Immature natural killer cell (primary cell): ENCODE measurements around the gene SRRM2. TPM values are rescaled to one million over a fixed set of nuclear protein-coding genes. Genes with fewer than 3 reads are reported as not detected.

Experiments
- DNase-seq, 3 donors: peaks; one replicate each; pipeline ENCODE4 v3.0.0; 2022; ENCODE audit warnings: mixed read lengths in 1 of 3
- H3K27ac Mint-ChIP-seq, 6 donors: one replicate each; pipeline ENCODE4 v1.8.0; 2020; ENCODE audit warnings: mixed read lengths in 6 of 6, mild to moderate bottlenecking in 5 of 6, inconsistent platforms in 4 of 6, moderate library complexity in 3 of 6
- H3K27me3 Mint-ChIP-seq, 3 donors: one replicate each; pipeline ENCODE4 v1.8.0; 2020 to 2021; ENCODE audit warnings: low read depth in 3 of 3, mild to moderate bottlenecking in 3 of 3, mixed read lengths in 3 of 3, moderate library complexity in 3 of 3, inconsistent platforms in 1 of 3
- H3K36me3 Mint-ChIP-seq, 3 donors: one replicate each; pipeline ENCODE4 v1.8.0; 2020; ENCODE audit warnings: mixed read lengths in 3 of 3, inconsistent platforms in 2 of 3, mild to moderate bottlenecking in 2 of 3
- H3K4me1 Mint-ChIP-seq, 2 donors: one replicate each; pipeline ENCODE4 v1.8.0; 2020; ENCODE audit warnings: inconsistent platforms in 2 of 2, mild to moderate bottlenecking in 2 of 2, mixed read lengths in 2 of 2, moderate library complexity in 1 of 2
- H3K4me3 Mint-ChIP-seq, 5 donors: one replicate each; pipeline ENCODE4 v1.8.0; 2020; ENCODE audit warnings: mild to moderate bottlenecking in 5 of 5, mixed read lengths in 5 of 5, inconsistent platforms in 3 of 5, moderate library complexity in 3 of 5
- H3K9me3 Mint-ChIP-seq, 6 donors: one replicate each; pipeline ENCODE4 v1.8.0; 2020; ENCODE audit warnings: mild to moderate bottlenecking in 6 of 6, mixed read lengths in 6 of 6, inconsistent platforms in 4 of 6, moderate library complexity in 3 of 6
- polyA plus RNA-seq, 3 donors: library from polyadenylated mRNA; unstranded; fragments of 300-500 nt; fragmentation: Illumina TruSeq; gene quantifications; one replicate each; pipeline ENCODE4 v1.2.3, GENCODE V29; 2021

Gene SRRM2
- polyA plus RNA-seq, 3 donors from 2014 or later = 11.5 to 113 (median 24.2) TPM

GRCh38 chr16:2817340-2818271 is 65.2 kb downstream of the SRRM2 start:
- no peaks in the 10 kb centered on the region for H3K9me3 Mint-ChIP-seq
- no peaks in the 10 kb centered on the region for H3K4me1 Mint-ChIP-seq
- DNase-seq = no peak
- peaks cover 0 to 2% (median 1%) of the 10 kb centered on the region in 3 donors for H3K27me3 Mint-ChIP-seq
- peak overlapping the region in 1 of 6 donors; percentile 65 for H3K27ac Mint-ChIP-seq
- no peaks in the 10 kb centered on the region for H3K36me3 Mint-ChIP-seq
- peak overlapping the region in 3 of 5 donors; percentile 35 to 47 (median 39) for H3K4me3 Mint-ChIP-seq

DNA sequence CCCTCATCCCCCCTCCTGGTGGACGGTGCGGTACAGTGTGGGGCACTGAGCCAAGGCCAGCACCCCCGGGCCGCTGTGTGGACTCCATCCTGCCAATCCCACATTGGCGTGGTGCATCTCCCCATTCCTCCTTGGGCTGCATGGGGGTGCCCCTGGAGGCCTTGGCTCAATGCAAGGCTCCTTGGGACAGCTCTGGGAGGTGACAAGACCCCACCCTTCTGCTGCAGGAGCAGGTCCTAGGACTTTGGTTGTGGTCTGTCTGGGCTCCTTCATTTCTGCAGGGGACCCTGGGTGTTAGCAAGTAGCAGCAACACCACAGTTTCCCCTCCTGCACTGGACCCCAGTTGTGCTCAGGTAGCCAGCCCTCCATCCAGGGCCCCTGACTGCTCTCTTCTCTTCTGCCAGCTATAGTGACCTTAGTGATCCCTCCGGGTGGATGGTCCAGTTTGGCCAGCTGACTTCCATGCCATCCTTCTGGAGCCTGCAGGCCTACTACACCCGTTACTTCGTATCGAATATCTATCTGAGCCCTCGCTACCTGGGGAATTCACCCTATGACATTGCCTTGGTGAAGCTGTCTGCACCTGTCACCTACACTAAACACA is 65.9 kb downstream of the SRRM2 start:
- H3K27me3 Mint-ChIP-seq = peaks cover 0 to 2% (median 1%) of the 10 kb centered on the region in 3 donors
- H3K36me3 Mint-ChIP-seq = no peaks in the 10 kb centered on the region
- H3K4me1 Mint-ChIP-seq = no peaks in the 10 kb centered on the region
- H3K27ac Mint-ChIP-seq = peak overlapping the region in 2 of 6 donors; percentile 48 to 65
- DNase-seq = no peak
- peak overlapping the region in 3 of 5 donors; percentile 30 to 41 (median 35) for H3K4me3 Mint-ChIP-seq
- H3K9me3 Mint-ChIP-seq = no peaks in the 10 kb centered on the region

GRCh38 chr16:2819179-2819938 is 66.9 kb downstream of the SRRM2 start:
- H3K27ac Mint-ChIP-seq = peak overlapping the region in 1 of 6 donors; percentile 26
- no peak for DNase-seq

GRCh38 chr16:2819939-2820835 is 67.7 kb downstream of the SRRM2 start:
- Mint-ChIP-seq H3K9me3 (no peaks in the 10 kb centered on the region), H3K4me3 (no peak overlapping the region), H3K4me1 (no peaks in the 10 kb centered on the region), H3K27ac (no peak overlapping the region), H3K27me3 (peaks cover 0 to 3% (median 0%) of the 10 kb centered on the region in 3 donors), H3K36me3 (no peaks in the 10 kb centered on the region)
- DNase-seq = no peak

More at GRCh38 chr16:2819179-2819938, 66.9 kb downstream of the SRRM2 start:
- Mint-ChIP-seq H3K27me3 (peaks cover 0 to 2% (median 1%) of the 10 kb centered on the region in 3 donors), H3K4me1 (no peaks in the 10 kb centered on the region), H3K36me3 (no peaks in the 10 kb centered on the region), H3K9me3 (no peaks in the 10 kb centered on the region), H3K4me3 (no peak overlapping the region)

Other genes with a start within 250 kb of the SRRM2 start
- 100 to 1,000 TPM in 1 of 3 donors, 10 to 100 TPM in 2; 70.9 to 116 (median 90.8) TPM for gene ATP6V0C, start 238.7 kb upstream of the SRRM2 start, polyA plus RNA-seq
- gene AMDHD2, start 232.3 kb upstream of the SRRM2 start, polyA plus RNA-seq = 10 to 100 TPM; 13.7 to 18.6 (median 13.9) TPM
- 1 to 10 TPM in 2 of 3 donors, under 1 TPM in 1; 0.90 to 3.0 (median 3.0) TPM for gene CEMP1, start 221.2 kb upstream of the SRRM2 start, polyA plus RNA-seq
- gene PDPK1, start 214.6 kb upstream of the SRRM2 start, polyA plus RNA-seq = 10 to 100 TPM; 26.3 to 48.8 (median 27.1) TPM
- 10 to 100 TPM; 22.2 to 38.9 (median 25.9) TPM for gene KCTD5, start 70.1 kb upstream of the SRRM2 start, polyA plus RNA-seq
- under 1 TPM in 1 of 3 donors, not detected in 2; 0.18 TPM for gene PRSS27, start 32.4 kb upstream of the SRRM2 start, polyA plus RNA-seq
- gene ELOB, start 24.6 kb downstream of the SRRM2 start, polyA plus RNA-seq = 100 to 1,000 TPM; 252 to 523 (median 328) TPM
- gene PRSS33, start 34.9 kb downstream of the SRRM2 start, polyA plus RNA-seq = 1 to 10 TPM in 2 of 3 donors, not detected in 1; 1.1 to 4.0 TPM
- not detected for gene PRSS41, start 45.8 kb downstream of the SRRM2 start, polyA plus RNA-seq
- gene PRSS21, start 64.6 kb downstream of the SRRM2 start, polyA plus RNA-seq = 10 to 100 TPM in 1 of 3 donors, 1 to 10 TPM in 2; 3.1 to 11.0 (median 6.8) TPM
- 1 to 10 TPM; 1.2 to 3.9 (median 1.5) TPM for gene ZG16B, start 77.7 kb downstream of the SRRM2 start, polyA plus RNA-seq
- gene PRSS22, start 105.5 kb downstream of the SRRM2 start, polyA plus RNA-seq = under 1 TPM in 2 of 3 donors, not detected in 1; 0.23 to 0.40 TPM
- gene FLYWCH2, start 130.6 kb downstream of the SRRM2 start, polyA plus RNA-seq = 10 to 100 TPM; 15.9 to 24.5 (median 18.3) TPM
- gene FLYWCH1, start 159.3 kb downstream of the SRRM2 start, polyA plus RNA-seq = 10 to 100 TPM in 1 of 3 donors, 1 to 10 TPM in 2; 2.5 to 16.1 (median 4.8) TPM
- gene KREMEN2, start 211.6 kb downstream of the SRRM2 start, polyA plus RNA-seq = not detected
- 1 to 10 TPM; 2.7 to 3.5 (median 2.7) TPM for gene PAQR4, start 216.7 kb downstream of the SRRM2 start, polyA plus RNA-seq
- gene PKMYT1, start 227.8 kb downstream of the SRRM2 start, polyA plus RNA-seq = 1 to 10 TPM in 2 of 3 donors, not detected in 1; 3.2 to 4.3 TPM